Spleen (tissue), 7 donors: ENCODE measurements around the gene UBTF.

Experiments
- CTCF ChIP-seq, 11 experiments: fragments of 200-600 bp in 7 of 11; fragments of 450-650 bp in 4 of 11; sonication (generic) in 4 of 11; IDR thresholded peaks in 8 of 11; conservative IDR thresholded peaks in 3 of 11; 1 replicate in 7 of 11; 2 replicates in 4 of 11; pipeline versions ENCODE4 v1.4.0 to v1.8.0; 2016 to 2021; ENCODE audit warnings: antibody characterized with exemption in 11 of 11, inconsistent platforms in 4 of 11, mild to moderate bottlenecking in 1 of 11
- POLR2AphosphoS5 ChIP-seq, 3 donors: sonication (generic); formaldehyde crosslinking; IDR thresholded peaks; one replicate each; pipeline ENCODE4 v1.5.1; 2017; ENCODE audit warnings: antibody characterized with exemption in 3 of 3
- donor health status: DM: no; HTN: no; CAD: no; lungs with moderate emphysema.
- donor health status: DM: no; HTN: no; CAD: no.
- donor health status: DM: no; HTN: no; CAD: no.

GRCh38 chr17:44174427-44174826 lies 45.0 kb downstream of the UBTF start:
- TF ChIP-seq CTCF (IDR thresholded peaks at IDR 0.05 in 8 of 11, conservative IDR thresholded peaks at IDR 0.05 in 3 of 11), result no peak
- TF ChIP-seq POLR2AphosphoS5 (IDR thresholded peaks at IDR 0.05), result no peak
